ENCODE measurements around the gene PGAP2.
"Not testable (repeated sequence)": the region's sequence is repeated elsewhere in the genome, so short reads cannot be mapped to it uniquely, and the experiment has no call there.

PGAP2 gene

DNA sequence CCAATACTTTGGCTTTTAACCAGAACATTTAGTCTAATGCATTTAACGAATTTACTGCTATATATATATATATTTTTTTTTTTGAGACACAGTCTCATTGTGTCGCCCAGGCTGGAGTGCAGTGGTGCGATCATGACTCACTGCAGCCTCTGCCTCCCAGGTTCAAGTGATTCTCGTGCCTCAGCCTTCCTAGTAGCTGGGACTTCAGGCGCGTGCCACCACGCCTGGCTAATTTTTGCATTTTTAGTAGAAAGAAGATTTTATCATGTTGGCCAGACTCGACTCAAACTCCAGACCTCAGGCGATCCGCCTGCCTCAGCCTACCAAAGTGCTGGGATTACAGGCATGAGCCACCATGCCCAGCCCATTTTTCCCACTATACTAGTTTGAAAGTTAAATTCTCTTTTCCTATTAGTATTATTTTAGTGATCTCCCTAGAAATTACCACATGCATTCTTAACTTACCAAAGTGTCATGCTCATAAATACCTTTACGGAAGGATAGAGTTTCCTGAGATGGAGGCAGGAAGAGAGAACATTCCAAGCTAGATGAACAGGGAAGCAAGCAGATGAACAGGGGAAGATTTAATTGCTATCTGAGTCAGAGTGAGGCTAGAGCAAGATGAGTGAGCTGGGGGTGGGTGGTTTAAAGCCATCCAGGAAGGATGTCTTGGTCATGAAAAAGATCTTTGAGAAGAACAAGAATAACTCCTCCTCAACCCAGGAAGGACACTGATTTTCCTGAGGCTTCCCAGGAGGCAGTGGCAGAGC is 4.4 kb upstream of the PGAP2 start:
- in situ Hi-C loops (cut with HindIII; ENCODE audit: low sequenced_read_pairs) = no loop called here

DNA sequence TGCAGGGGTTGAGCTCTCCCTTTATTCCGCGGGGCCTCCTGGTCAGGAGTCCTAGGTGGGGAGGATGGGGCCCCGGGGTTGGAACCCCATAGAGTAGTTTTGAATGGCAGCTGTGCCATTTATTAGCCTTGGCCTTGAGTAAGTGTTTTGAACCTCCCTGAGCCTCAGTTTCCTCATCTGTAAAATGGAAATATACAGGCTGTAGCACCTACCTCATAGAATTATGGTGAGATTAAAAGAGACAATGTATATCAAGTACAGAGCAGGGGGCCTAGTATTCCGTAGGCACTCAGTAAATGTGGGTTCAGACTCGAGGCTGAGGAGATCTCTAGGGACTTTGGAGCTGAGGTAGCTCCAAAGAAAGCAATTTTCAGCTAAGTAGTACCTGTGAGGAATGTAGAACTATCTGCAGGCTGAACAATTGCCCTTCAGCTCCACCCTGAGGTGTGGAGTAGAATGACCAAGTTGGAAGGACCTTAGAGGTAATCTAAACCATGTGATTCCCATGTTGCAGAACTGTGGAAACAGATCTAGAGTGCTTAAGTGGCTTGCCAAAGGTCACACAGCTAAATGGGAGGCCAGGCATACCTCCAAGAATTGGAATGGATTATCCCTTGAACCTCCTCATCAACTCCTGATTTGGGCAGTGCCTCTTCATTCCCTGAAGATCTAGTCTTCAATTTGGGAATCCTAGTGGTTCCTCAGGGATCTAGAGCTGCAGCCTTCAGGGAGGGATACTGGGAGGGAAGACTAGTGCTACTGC is 682 bp downstream of the PGAP2 start:
- in situ Hi-C loops (cut with HindIII; ENCODE audit: low sequenced_read_pairs) = no loop called here

DNA sequence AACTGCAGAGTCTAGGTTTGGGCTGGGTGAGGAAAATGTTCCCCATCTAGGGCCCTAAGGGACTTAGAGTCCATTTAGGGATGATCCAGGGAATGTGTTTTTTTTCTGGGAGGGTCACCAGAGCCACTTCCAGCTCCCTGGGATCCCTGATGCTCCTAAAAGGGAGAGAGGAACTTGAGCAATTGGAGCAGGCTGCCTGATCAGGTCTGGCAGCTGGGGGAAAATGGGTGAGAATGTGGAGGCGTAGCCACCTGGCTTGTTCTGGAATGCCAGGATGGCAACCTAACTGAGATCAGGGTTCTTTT is 1.2 kb downstream of the PGAP2 start:
- in situ Hi-C loops (cut with HindIII; ENCODE audit: low sequenced_read_pairs) = no loop called here

DNA sequence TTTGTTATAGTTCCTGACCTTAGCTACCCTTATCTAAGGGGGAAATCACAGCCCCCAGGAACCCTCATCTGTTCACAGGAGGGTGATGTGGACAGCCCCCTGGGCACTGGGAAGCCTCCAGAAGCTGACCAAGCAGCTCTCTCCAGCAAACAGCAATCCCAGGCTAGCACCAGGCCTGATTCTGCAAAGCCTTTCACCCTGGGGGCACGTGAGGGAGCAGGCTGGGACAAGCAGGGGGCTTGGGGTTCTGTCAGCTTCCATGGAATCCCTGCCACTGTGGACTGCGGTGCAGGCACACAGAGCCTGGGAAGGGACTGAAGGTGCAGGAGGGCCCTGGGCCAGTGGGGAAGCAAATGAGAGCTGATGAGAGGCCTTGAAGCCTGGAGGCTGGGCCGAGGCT is 2.1 kb downstream of the PGAP2 start:
- in situ Hi-C loops (cut with HindIII; ENCODE audit: low sequenced_read_pairs) = no loop called here

DNA sequence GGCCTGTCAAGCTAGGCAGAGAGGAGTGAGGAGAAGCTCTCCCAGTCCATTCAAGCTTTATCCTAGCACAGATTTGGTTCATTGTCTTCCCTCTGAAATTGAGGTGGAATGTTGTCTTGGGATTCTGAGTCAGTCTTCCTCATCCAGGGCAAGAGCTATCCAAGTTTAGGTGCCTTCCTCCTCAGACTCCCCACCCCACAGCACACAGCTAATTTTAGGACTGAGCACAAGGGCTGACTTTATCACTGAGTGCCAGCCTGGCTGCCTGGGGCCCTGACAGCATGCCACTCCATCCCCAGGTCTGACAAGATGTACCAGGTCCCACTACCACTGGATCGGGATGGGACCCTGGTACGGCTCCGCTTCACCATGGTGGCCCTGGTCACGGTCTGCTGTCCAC is 2.6 kb downstream of the PGAP2 start:
- in situ Hi-C loops (cut with HindIII; ENCODE audit: low sequenced_read_pairs) = no loop called here

DNA sequence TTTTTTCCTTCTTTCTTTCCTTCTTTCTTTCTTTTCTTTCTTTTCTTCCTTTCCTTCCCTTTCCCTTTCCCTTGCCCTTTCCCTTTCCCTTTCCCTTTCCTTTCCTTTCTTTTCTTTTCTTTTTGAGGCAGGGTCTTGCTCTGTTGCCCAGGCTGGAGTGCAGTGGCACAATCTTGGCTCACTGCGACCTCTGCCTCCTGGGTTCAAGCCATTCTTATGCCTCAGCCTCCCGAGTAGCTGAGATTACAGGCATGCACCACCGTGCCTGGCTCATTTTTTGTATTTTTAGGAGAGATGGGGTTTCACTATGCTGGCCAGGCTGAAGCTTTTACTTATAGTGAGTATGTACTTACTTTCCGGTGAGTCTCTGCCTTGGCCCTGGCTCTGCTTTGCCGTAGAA is 6.5 kb downstream of the PGAP2 start:
- in situ Hi-C loops (cut with HindIII; ENCODE audit: low sequenced_read_pairs) = not testable (repeated sequence)

DNA sequence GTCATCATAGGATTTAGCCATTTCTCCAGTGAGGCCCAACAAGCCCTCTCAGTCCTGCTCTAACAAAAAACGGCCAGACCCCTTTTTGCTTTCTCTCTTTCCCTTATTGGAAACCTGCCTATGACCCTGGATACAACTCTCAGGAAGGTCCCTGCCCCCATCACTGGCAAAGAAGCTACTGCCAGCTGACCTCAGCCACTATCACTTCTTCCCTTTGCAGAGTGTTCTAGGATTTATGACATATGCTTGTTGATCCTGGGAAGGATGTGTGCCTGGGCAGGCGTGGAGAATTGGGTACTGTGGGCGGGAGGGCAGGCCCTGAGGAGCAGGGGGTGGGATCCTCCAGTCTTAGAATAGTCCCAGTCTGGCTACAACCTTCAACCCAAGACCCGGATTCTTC is 7.5 kb downstream of the PGAP2 start:
- in situ Hi-C loops (cut with HindIII; ENCODE audit: low sequenced_read_pairs) = no loop called here

DNA sequence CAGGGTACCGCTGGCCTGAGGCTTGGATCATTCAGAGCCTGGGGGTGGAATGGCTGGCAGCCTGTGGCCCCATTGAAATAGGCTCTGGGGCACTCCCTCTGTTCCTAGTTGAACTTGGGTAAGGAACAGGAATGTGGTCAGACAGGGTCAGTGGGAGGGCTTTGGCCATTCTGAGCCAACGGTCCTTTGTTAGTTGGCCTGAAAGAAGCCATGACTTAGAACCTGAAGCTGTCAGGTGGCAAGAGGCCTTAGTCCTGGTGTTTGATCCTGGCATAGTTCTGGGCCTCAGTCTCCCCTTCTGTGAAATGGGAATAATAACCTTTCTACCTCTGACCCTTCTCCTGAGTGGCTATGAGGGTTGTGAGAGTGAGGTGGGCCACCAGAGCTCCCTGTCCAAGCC is 8.3 kb downstream of the PGAP2 start:
- in situ Hi-C loops (cut with HindIII; ENCODE audit: low sequenced_read_pairs) = no loop called here

DNA sequence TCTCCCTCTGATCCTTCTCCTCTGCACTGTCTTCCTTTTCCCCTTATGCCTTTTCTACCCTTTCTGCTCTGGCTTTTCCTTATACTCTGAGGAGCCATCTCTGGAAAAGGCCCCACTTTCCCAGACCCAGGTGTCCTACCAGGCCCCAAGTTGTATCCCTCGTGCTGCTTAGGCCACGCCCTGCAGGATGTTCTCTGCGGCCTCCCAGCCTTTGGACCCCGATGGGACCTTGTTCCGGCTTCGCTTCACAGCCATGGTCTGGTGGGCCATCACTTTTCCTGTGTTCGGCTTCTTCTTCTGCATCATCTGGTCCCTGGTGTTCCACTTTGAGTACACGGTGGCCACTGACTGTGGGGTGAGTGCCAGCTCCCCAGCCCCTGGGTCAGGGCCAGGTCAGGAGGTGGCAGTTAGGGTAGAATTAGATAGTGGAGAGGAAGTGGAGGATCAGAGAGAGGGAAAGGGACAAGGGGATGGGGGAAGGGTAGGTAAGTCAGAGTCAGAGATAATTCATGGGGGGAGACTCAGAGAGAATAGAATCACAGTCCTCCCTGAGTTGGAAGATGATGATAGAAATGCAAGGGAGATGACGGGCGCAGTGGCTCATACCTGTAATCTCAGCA is 8.9 kb downstream of the PGAP2 start:
- in situ Hi-C loops (cut with HindIII; ENCODE audit: low sequenced_read_pairs) = no loop called here

DNA sequence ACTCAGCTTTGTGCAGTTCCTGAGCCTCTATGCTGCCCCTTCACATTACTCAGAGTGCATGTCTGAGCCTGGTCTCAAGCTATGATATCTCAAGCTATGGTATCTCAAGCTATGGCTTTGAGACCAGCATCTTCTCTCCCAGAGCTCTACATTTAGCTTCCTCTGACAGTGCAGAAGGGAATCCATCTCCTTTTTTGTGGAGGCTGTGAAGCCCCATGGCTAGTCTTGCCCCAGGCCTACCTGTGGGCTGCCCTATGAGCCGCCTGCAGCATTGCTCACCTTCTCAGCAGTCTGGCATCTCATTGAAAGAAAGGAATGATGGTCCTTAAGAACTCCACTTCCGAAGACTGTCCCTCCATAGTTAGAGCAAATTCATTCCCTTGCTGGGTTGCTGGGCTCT is 12.6 kb downstream of the PGAP2 start:
- in situ Hi-C loops (cut with HindIII; ENCODE audit: low sequenced_read_pairs) = no loop called here

DNA sequence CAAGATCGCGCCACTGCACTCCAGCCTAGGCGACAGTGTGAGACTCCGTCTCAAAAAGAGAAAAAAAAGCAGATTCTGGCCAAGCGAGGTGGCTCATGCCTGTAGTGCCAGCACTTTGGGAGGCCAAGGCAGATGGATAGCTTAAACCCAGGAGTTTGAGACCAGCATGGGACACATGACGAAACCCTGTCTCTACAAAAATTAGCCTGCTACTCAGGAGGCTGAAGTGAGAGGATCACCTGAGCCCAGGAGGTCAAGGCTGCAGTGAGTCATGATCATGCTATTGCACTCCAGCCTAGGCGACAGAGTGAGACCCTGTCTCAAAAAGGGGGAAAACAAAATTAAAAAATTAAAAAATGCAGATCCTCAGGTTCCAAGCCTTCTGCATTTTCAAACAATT is 14.0 kb downstream of the PGAP2 start:
- in situ Hi-C loops (cut with HindIII; ENCODE audit: low sequenced_read_pairs) = no loop called here

DNA sequence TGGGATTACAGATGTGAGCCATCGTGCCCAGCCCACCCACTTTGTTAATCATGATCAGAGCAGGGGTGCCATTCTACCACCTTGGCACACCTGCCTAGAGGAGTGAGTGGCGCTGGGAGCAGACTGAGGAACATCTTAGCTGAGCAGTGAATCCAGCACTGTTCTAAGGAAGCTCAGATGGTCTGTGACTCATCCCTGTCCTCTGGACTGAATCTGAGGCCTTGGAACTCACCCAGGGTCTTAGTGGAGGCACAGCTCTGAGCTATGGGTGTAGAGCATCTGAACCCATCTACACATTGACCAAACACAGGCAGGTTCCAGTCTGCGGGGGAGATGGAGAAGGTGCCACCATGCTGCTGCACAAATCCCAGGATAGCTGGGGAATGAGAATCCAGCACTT is 14.9 kb downstream of the PGAP2 start:
- in situ Hi-C loops (cut with HindIII; ENCODE audit: low sequenced_read_pairs) = no loop called here

DNA sequence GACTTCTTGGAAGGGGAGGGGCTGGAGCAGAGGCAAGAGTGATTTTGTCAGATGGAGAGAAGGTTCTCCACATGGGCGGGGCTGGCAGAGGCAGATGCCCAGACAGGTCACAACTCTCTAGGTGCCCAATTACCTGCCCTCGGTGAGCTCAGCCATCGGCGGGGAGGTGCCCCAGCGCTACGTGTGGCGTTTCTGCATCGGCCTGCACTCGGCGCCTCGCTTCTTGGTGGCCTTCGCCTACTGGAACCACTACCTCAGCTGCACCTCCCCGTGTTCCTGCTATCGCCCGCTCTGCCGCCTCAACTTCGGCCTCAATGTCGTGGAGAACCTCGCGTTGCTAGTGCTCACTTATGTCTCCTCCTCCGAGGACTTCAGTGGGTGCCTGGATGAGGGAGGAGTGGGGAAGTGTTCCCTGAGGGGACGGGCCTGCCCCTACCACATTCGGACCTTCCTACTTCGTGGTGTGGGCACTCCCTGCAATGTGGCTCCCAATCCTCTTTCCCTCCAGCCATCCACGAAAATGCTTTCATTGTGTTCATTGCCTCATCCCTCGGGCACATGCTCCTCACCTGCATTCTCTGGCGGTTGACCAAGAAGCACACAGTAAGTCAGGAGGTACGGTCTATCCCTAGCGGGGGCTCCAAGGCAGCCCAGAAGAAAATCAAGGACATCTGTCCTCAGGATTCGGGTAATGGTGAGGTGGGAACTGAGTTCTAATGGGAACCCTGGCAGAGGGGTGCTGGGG is 15.6 kb downstream of the PGAP2 start:
- in situ Hi-C loops (cut with HindIII; ENCODE audit: low sequenced_read_pairs) = no loop called here

DNA sequence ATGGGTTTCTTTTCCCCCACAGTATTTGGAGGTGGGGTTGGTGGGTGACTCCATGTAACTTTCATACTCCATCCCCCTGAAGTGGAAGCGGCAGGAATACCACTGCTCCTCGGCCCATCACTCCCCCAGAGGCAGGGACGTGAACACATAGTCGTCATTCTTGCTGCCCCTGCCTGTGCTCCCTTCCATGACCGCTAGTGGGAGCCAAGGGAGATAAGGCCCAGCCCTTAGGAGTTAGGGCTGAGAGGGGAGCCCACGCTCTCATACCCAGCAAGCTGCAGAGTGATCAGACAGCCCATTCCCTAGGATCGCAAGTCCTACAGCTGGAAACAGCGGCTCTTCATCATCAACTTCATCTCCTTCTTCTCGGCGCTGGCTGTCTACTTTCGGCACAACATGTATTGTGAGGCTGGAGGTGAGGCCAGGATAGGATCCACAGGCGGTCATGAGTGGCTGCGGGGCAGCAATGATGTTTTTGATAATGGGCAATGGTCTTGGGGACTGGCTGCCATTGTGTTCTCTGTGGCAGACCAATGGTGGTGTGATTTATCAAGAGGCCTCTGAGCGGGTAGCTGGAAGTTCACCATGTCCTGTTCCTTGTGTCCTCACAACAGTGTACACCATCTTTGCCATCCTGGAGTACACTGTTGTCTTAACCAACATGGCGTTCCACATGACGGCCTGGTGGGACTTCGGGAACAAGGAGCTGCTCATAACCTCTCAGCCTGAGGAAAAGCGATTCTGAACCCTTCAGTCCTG is 16.5 kb downstream of the PGAP2 start:
- in situ Hi-C loops (cut with HindIII; ENCODE audit: low sequenced_read_pairs) = no loop called here

DNA sequence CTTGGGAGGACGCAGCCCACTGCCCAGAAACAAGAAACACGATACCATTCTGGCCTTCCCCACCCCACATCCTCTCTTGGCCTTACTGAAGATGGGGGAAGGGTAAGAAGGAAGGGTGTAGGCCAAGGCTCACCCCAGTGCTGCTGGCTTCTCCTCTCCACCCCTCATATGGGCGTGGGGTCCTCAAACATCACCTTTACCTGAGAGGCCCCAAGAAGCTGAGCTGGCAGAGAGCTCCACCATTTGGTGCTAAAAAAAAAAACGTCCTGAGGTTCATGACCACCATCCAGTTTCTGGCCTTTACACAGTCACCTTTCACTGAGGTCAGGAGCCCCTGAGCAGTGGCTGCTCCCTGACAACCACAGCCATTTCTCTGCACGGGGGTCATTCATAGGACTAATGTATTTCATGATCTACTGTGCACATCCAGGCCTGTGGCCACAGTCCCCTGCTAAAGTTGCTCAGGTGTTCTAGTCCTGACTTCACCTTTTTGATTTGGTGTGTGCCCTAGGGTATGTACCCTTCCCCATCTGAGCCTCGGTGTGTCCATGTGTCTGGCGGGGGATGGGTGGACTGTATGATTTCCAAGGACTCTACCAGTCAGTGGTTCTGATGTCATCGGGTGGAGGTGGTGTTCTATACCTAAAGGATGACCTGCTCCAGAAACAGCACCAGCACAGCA is 17.3 kb downstream of the PGAP2 start:
- in situ Hi-C loops (cut with HindIII; ENCODE audit: low sequenced_read_pairs) = no loop called here

DNA sequence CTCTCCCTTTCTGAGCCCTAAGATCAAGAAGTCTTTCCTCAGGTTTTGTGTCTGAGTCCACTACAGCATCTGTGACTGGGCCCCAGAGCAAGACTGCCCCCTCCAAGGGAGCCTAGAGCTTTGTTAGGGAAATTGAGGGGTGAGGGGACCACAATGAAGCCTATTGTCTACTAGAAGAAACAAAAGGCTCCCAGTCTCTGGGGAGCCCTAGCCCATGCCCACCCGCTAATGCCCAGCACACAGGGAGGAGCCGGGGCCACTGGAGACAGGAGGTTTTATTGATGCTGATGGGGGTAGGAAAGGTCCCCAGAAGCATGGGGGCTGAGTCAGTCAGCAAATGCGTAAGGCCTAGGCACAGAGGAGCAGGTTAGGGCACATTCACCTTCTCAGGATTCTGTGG is 18.4 kb downstream of the PGAP2 start:
- in situ Hi-C loops (cut with HindIII; ENCODE audit: low sequenced_read_pairs) = no loop called here

DNA sequence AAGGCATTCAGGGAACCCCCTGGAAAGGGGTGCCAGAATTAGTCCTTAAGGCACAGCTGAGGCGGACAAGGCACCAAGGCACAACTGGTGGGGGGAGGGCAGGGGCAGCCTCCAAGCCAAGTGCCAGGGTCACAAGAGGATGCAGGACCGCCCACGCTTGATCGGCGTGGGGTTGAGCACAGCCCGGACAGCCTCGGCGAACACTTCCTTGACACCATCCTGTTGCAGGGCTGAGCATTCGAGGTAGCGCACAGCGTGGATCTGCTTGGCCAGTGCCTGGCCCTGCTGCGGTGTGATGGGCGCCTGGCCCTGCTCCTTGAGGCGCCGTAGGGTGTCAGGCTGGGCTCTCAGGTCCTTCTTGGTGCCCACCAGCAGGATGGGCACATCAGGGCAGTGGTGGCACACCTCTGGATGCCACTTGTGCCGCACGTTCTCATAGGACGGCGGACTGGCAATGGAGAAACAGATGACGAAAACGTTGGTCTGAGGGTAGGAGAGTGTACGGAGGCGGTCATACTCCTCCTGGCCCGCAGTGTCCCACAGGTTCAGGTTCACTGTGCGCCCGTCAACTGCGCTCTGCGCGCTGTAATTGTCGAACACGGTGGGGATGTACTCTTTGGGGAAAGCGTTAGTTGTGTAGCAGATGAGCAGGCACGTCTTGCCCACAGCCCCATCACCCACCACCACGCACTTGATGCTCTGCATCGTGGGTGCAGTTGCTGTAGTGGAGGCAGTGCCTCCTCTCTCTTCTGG is 19.2 kb downstream of the PGAP2 start:
- in situ Hi-C loops (cut with HindIII; ENCODE audit: low sequenced_read_pairs) = no loop called here

DNA sequence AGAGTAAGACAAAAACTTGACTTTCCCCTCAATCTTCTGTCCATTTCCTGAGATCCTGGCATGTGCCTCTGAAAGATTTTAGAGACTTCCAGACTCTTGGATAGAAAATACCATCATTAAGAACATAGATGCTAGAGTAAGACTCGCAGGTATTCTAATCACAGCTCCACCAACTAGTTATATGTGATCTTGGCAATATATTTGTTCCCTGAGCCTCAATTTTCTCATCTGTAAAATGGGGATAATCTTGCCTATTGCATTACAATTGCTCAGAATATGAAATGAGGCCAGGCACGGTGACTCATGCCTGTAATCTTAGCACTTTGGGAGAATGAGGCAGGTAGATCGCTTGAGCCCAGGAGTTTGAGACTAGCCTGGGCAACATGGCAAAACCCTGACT is 21.7 kb downstream of the PGAP2 start:
- in situ Hi-C loops (cut with HindIII; ENCODE audit: low sequenced_read_pairs) = loop anchor here (5.0 kb wide), 1 partner anchor 72 kb away; no protein-coding TSS in a partner anchor

DNA sequence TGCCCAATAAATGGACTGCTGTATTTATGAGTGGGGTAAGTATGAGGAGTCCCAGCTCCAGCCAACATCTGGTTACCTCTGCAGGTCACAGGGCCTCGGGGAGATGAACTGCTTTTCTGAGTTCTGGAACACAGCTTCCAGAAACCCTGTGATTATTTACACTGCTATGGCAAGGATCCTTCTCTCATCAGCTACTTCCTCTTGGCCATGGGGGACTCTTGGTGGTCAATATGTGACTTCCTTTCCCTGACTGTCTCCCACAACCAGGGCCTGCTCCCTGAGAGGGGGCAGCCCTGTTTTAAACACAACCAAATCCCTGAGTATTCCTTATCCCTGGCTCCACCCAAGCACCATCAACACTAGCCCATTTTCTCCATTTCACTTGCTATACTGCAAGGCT is 22.4 kb downstream of the PGAP2 start:
- in situ Hi-C loops (cut with HindIII; ENCODE audit: low sequenced_read_pairs) = loop anchor here (5.0 kb wide), 1 partner anchor 72 kb away; no protein-coding TSS in a partner anchor
